Fibroblast of pulmonary artery (primary cell): ENCODE data around the gene WWOX.

Experiments
- DNase-seq: peaks from one replicate; pipeline ENCODE4 v3.0.0-alpha.2; 2010; ENCODE audit warnings: low read depth
- H3K4me3 ChIP-seq: replicated peaks from 2 replicates; pipeline ENCODE4 v1.5.1; 2011; ENCODE audit warnings: low read depth, mild to moderate bottlenecking, control low read depth, low read length, moderate library complexity
- TF ChIP-seq, protein P1 (sequence below): IDR thresholded peaks from 2 replicates; pipeline ENCODE4 v1.5.1; 2011; ENCODE audit warnings: mild to moderate bottlenecking, control low read depth, low read length, inconsistent platforms; ENCODE audit errors: missing control alignments

The WWOX gene

GRCh38 chr16:78430281-78430680, 330.8 kb downstream of the WWOX start:
- TF ChIP-seq, protein P1, sequence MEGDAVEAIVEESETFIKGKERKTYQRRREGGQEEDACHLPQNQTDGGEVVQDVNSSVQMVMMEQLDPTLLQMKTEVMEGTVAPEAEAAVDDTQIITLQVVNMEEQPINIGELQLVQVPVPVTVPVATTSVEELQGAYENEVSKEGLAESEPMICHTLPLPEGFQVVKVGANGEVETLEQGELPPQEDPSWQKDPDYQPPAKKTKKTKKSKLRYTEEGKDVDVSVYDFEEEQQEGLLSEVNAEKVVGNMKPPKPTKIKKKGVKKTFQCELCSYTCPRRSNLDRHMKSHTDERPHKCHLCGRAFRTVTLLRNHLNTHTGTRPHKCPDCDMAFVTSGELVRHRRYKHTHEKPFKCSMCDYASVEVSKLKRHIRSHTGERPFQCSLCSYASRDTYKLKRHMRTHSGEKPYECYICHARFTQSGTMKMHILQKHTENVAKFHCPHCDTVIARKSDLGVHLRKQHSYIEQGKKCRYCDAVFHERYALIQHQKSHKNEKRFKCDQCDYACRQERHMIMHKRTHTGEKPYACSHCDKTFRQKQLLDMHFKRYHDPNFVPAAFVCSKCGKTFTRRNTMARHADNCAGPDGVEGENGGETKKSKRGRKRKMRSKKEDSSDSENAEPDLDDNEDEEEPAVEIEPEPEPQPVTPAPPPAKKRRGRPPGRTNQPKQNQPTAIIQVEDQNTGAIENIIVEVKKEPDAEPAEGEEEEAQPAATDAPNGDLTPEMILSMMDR = no peak
- no peak overlapping the region for H3K4me3 ChIP-seq
- no peak for DNase-seq

GRCh38 chr16:78431004-78431670, 331.7 kb downstream of the WWOX start:
- no peak for DNase-seq
- no peak overlapping the region for H3K4me3 ChIP-seq
- TF ChIP-seq, protein P1 = no peak

DNA sequence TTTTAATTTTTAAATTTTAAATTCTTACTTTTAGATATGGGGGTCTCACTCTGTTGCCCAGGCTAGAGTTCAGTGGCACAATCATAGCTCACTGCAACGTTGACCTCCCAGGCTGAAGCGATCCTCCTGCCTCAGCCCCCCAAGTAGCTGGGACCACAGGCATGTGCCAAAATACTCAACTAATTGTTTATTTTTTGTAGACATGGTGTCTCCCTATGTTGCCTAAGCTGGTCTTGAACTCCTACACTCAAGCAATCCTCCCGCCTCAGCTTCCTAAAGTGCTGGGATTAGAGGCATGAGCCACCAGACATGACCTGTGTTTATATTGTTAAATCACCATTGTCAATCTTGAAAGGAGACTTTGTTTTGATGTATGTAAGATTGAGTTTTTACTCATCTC, 332.2 kb downstream of the WWOX start:
- no peak for DNase-seq
- TF ChIP-seq, protein P1 = no peak

GRCh38 chr16:78432451-78432850, 333.0 kb downstream of the WWOX start:
- H3K4me3 ChIP-seq = no peak overlapping the region
- TF ChIP-seq, protein P1 = no peak
- no peak for DNase-seq

More for the DNA sequence above, 332.2 kb downstream of the WWOX start:
- no peak overlapping the region for H3K4me3 ChIP-seq

GRCh38 chr16:78433116-78433515, 333.7 kb downstream of the WWOX start:
- TF ChIP-seq, protein P1 = no peak
- no peak for DNase-seq
- no peak overlapping the region for H3K4me3 ChIP-seq

GRCh38 chr16:78434401-78434800, 334.9 kb downstream of the WWOX start:
- TF ChIP-seq, protein P1 = no peak
- DNase-seq = no peak
- no peak overlapping the region for H3K4me3 ChIP-seq

DNA sequence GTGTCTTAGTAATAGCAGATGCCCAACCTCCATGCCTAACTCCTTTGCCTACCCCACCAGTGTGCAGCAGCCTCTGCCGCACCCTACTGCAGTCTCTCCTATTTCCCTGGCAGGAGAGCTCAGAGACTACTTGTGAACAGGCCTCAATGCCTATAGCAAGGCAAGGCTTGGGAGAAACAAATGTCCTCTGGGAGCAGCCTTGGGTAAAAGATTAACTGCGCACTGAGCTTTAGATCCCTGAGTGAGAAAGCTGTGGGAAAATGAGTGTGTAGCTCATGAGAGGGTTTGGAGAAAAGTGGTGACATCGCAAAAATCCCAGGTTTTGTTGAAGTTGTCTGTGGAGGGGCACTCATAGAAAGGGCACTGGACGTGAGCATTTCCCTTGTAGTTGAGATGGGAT, 335.8 kb downstream of the WWOX start:
- no peak for DNase-seq
- no peak overlapping the region for H3K4me3 ChIP-seq
- TF ChIP-seq, protein P1 = no peak
